Activated naive CD8-positive, alpha-beta T cell (primary cell): Measurements from ENCODE around the gene SNRNP70.

Experiments
- H3K27ac Mint-ChIP-seq: one replicate; pipeline ENCODE4 v1.8.0; 2021; ENCODE audit warnings: mixed read lengths
- H3K27me3 Mint-ChIP-seq: one replicate; pipeline ENCODE4 v1.8.0; 2021; ENCODE audit warnings: mixed read lengths
- H3K36me3 Mint-ChIP-seq: one replicate; pipeline ENCODE4 v1.8.0; 2021; ENCODE audit warnings: mixed read lengths
- H3K4me1 Mint-ChIP-seq: one replicate; pipeline ENCODE4 v1.8.0; 2021; ENCODE audit warnings: low read depth, mixed read lengths
- H3K4me3 Mint-ChIP-seq: one replicate; pipeline ENCODE4 v1.8.0; 2021; ENCODE audit warnings: mild to moderate bottlenecking, mixed read lengths
- H3K9me3 Mint-ChIP-seq: one replicate; pipeline ENCODE4 v1.8.0; 2021; ENCODE audit warnings: low read depth, mixed read lengths

Gene SNRNP70

DNA sequence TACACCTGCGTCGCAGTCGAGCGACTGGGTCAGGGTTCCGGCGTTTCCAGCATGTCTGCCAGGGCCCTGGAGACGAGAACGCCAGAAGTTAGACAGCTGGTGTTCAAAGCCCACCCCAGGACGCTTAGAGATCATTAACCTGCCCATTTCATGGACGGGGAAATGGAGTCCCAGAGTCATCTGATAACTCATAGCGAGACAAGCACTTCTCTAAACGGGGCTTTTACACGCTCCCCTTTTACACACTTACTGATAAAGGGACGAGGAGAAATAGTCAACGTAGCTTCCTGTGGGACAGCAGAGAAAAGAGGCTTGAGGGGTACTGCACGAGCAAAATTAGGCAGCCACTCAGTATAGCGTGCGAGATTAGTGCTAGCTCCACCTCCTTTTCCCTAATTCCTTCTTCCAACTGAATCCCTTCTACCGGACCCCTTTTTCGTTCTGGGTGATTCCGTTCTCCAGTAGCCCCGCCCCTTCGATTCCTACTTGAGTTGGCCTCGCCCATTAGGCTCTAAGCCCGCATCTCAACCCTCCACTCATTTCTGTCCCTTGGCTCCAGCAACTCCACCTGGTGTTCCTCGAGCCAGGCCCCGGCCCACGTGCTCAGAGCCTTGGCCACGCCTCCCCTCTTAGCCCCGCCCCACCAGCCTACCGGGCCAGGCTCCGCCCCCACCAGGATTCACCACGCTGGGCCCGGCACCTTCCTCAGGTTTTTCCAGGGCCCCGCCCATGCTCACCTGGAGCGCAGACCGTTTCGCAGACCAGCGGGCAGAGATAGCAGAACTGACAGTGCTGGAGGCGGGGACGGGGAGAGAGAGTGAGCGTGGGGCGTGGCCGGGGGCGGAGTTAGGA, 66.2 kb downstream of the SNRNP70 start:
- Mint-ChIP-seq H3K27ac (no peak overlapping the region), H3K4me3 (peak overlapping the region; percentile 62)

DNA sequence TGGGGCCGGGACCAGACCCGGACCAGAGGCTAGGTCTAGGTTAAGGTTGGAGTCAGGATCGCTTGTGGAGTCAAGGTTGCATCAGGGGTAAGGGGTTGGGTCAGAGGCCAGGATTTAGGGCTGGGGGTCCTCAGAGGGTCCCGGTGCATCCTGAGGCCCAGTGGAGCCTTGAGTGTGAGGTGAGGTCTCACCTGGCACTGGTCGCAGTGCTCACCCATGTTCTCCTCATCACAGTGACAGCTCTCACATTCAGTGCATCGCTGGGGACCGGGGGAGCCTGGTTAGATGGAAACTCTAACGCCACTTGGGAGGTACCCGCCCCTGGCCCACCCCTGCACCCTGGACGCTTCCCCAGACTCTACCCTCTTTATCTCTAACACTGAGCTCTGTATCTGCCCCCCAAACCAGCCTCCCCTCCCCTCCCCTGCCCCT, 66.9 kb downstream of the SNRNP70 start:
- no peaks in the 10 kb centered on the region for H3K9me3 Mint-ChIP-seq
- no peaks in the 10 kb centered on the region for H3K36me3 Mint-ChIP-seq
- peaks cover 34% of the 10 kb centered on the region for H3K27me3 Mint-ChIP-seq
- peak overlapping the region; percentile 62 for H3K4me3 Mint-ChIP-seq
- no peak overlapping the region for H3K27ac Mint-ChIP-seq
- H3K4me1 Mint-ChIP-seq = peaks cover 22% of the 10 kb centered on the region

More for the DNA sequence above, 66.2 kb downstream of the SNRNP70 start:
- Mint-ChIP-seq H3K36me3 (no peaks in the 10 kb centered on the region), H3K27me3 (peaks cover 38% of the 10 kb centered on the region), H3K9me3 (no peaks in the 10 kb centered on the region), H3K4me1 (peaks cover 22% of the 10 kb centered on the region)

DNA sequence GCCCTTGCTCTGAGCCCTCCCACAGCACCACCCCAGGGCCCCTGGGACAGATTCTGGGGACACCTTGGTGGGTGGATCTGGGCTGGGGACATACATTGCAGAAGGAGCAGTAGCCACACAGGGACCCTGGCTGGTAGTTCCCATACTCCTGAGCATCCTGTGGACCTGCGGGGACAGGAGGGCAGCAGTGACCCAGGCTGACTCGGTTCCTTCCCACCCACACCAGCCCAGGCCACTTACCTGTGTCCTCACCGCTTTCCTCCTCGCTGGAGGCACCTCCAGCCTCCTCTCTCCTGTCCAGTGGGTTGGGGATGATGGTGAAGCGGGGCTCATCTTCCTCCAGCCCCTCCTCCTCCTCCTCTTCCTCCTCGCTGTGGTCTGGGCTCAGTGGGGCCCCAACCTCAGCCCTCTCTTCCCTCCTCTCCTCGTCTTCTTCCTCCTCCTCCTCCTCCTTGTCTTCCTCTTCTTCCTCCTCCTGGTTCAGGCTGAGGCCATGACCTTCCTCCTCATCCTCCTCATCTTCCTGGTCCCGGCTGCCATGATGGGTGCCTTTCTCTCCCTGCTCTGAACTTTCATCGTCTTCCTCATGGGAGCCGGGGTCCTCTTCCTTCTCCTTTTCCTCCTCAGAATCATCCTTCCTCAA, 68.0 kb downstream of the SNRNP70 start:
- no peak overlapping the region for H3K4me3 Mint-ChIP-seq

DNA sequence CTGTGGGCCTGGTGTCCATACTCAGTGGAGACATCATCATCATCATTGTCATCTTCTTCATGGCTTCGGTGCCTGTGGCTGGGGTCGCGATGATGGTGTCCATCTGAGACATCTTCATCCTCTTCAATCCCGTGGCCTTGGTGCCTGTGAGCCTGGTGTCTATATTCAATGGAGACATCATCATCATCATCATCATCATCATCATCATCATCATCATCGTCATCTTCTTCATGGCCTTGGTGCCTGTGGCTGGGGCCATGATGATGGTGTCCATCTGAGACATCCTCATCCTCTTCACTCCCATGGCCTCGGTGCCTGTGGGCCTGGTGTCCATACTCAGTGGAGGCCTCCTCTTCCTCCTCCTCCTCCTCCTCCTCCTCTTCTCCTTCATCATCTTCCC, 69.0 kb downstream of the SNRNP70 start:
- Mint-ChIP-seq H3K36me3 (no peaks in the 10 kb centered on the region), H3K9me3 (no peaks in the 10 kb centered on the region), H3K27me3 (peaks cover 30% of the 10 kb centered on the region), H3K4me3 (no peak overlapping the region), H3K4me1 (peaks cover 19% of the 10 kb centered on the region), H3K27ac (no peak overlapping the region)

More for the DNA sequence above, 68.0 kb downstream of the SNRNP70 start:
- Mint-ChIP-seq H3K27ac (peak overlapping the region; percentile 64), H3K36me3 (no peaks in the 10 kb centered on the region), H3K4me1 (peaks cover 22% of the 10 kb centered on the region), H3K9me3 (no peaks in the 10 kb centered on the region), H3K27me3 (peaks cover 28% of the 10 kb centered on the region)

DNA sequence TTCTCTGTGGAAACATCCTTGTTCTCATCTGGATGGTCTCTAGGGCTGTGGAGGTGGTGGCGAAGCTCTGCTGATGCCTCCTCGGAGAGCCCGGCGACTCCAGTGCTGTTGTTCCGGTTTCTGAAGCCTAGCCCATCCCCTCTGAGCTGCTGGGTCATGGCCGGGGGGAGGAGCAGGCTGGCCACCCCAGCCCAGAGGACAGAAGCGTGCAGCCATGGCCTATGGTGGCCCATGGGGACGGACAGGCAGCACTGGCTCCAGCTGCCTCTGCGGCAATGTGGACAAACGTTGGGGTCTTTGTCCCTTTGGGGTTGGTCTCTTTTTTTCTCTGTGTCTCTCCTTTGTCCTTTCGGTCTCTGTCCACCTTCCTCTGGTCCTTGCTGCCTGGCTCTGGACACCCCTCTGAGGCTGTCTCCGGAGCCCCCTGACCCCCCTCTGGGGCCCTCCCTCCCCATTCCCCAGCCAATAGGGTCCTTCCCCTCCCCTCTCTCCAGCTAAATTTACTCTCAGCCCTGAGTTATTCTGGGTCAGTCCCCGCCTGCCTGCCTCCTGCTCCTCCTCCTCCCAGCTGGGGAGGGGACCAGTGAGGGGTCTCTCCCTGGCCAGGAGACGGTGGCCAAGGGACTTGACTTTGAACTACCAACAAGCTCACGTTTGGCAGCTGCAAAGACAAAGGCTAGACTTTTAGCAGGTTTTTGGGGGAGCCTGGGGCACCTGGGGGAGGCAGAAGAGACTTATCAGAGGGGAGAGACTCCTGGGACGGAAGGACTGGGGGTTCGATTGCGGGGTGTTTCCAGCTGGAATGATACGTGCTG, 70.0 kb downstream of the SNRNP70 start, which contains the start of gene HRC:
Gene HRC, minus strand, starts transcription at position 392 of the 815 bp plus-strand sequence. Its CDS starts 159 bp downstream, at position 233.
- Mint-ChIP-seq H3K4me3 (no peak within 1 kb of the TSS), H3K4me1 (peaks cover 15% of the 10 kb centered on the region), H3K27ac (peak within 1 kb of the TSS; percentile 41), H3K27me3 (peaks cover 35% of the 10 kb centered on the region), H3K9me3 (no peaks in the 10 kb centered on the region), H3K36me3 (no peaks in the 10 kb centered on the region)

DNA sequence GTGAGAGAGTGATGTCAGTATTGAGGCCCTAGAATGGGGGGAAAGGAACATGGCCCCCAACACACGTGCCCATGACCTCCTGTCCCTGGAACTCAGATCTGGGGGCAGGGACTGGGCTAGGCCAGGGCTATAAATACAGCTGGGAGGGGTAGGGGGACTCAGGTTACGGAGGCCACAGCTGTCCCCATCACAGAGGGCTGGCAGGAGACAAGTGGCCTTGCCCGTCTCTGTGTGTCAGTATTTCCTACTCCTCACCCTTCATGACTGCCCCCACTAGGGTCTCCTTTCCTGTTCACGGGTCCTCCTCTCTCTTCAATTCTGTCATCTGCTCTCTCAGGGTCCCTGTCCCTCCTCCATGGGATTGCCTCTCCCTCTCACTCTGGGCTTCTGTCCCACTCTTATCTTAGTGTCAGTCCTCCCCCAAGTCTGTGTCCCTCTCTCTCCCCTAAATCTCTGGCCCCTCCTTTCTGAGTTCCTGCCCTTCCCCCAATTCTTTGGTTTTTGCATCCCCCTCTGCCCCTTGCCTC, 70.6 kb downstream of the SNRNP70 start:
- peaks cover 40% of the 10 kb centered on the region for H3K27me3 Mint-ChIP-seq
- H3K27ac Mint-ChIP-seq = no peak overlapping the region
- peaks cover 15% of the 10 kb centered on the region for H3K4me1 Mint-ChIP-seq
- no peak overlapping the region for H3K4me3 Mint-ChIP-seq
- H3K36me3 Mint-ChIP-seq = peaks cover under 1% of the 10 kb centered on the region
- H3K9me3 Mint-ChIP-seq = no peaks in the 10 kb centered on the region

DNA sequence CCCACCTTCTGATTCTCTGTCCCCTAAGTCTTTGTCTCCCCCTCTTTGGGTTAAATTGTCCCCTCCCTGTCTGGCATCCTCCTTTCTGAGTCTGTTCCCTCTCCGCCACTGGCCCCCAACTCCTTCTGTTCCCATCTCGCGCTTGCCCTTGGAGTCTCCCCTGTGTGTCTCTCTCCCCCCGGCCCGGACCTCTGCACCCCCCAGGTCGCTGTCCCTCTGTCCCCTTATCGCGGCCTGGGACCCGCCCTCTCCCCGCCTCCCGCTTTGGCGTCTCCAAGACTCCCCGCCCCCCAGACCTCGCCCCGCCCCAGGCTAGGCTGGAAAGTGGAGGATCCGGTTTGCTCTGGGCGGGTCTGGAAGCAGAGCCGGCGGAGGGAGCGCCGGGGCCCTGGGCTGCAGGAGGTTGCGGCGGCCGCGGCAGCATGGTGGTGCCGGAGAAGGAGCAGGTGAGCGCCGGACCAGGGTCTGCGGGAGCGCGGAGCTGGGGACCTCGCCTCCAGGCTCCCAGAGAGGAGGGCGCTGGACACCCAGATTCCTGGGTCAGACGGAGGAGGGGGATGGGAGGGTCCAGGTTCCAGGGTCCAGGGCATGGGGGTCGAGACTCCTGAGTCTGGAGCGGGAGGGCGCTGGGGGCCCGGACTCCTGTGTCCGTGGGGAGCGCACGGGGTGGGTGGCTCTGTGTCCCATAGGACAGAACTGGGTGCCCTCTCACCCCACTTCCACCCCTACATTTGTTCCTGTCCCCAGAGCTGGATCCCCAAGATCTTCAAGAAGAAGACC, 72.4 kb downstream of the SNRNP70 start, which contains the start of gene TRPM4:
Gene TRPM4, plus strand, starts transcription at position 348 of the 780 bp plus-strand sequence. Its CDS starts 75 bp downstream, at position 423.
- H3K4me3 Mint-ChIP-seq = peak within 1 kb of the TSS; percentile 62
- peaks cover 4% of the 10 kb centered on the region for H3K4me1 Mint-ChIP-seq
- H3K36me3 Mint-ChIP-seq = peaks cover 3% of the 10 kb centered on the region
- peaks cover 38% of the 10 kb centered on the region for H3K27me3 Mint-ChIP-seq
- no peak within 1 kb of the TSS for H3K27ac Mint-ChIP-seq
- no peaks in the 10 kb centered on the region for H3K9me3 Mint-ChIP-seq
